Choroid plexus epithelial cell (primary cell): ENCODE data around the gene ACOX2.
A peak's percentile ranks its signal among the peaks of the same experiment; 100 is the strongest.

Source experiments
- DNase-seq: peaks from one replicate; pipeline ENCODE4 v3.0.0-alpha.2; 2010; ENCODE audit warnings: low read depth
- H3K4me3 ChIP-seq: 2 replicates; pipeline ENCODE4 v1.5.1; 2011; ENCODE audit warnings: low read depth, mild to moderate bottlenecking, control low read depth, low read length, moderate library complexity
- TF ChIP-seq, protein P1 (sequence below): conservative IDR thresholded peaks from 2 replicates; pipeline ENCODE4 v1.5.1; 2011; ENCODE audit warnings: low read depth, mild to moderate bottlenecking, control low read depth, inconsistent platforms, low read length, moderate library complexity

ACOX2 gene

DNA sequence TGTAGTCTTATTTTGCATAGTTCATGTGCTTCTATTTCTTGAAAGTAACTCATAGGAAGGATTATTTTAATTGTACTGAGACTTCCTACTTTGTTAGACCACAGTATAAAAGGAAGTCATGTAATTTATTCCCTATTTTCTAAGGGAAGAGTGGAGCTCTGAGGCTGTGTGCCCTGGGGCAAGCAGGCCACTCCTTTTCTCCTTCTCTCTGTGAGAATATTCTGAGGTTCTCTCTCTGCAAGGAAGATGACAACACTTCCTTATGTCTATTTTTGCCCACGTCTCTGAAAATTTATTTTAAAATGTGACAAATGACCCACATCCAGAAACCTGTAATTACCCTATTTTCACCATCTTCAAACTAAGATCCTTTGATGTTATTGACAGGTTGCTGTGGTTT is 34.1 kb downstream of the ACOX2 start:
- TF ChIP-seq, protein P1, sequence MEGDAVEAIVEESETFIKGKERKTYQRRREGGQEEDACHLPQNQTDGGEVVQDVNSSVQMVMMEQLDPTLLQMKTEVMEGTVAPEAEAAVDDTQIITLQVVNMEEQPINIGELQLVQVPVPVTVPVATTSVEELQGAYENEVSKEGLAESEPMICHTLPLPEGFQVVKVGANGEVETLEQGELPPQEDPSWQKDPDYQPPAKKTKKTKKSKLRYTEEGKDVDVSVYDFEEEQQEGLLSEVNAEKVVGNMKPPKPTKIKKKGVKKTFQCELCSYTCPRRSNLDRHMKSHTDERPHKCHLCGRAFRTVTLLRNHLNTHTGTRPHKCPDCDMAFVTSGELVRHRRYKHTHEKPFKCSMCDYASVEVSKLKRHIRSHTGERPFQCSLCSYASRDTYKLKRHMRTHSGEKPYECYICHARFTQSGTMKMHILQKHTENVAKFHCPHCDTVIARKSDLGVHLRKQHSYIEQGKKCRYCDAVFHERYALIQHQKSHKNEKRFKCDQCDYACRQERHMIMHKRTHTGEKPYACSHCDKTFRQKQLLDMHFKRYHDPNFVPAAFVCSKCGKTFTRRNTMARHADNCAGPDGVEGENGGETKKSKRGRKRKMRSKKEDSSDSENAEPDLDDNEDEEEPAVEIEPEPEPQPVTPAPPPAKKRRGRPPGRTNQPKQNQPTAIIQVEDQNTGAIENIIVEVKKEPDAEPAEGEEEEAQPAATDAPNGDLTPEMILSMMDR: no peak
- no peak overlapping the region for H3K4me3 ChIP-seq
- DNase-seq: no peak

DNA sequence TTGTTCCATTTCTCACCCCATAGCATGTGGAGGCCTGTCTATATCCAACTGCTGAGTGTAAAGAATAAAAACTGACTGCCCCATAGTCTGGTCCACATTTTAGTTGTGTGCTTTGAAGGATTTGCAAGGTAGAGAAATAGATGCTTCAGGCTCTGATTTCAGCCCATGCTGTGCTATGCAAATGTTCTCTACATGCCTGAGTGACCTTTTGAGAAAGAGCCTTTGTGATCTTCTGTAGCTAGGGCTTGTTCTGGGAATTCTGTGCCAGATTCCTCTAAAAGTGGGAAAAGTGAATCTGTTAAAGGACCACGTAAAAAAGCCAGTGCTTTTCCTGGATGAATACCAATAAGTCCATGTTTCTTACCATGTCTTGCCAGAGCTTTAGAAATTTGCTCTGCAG is 39.9 kb downstream of the ACOX2 start:
- TF ChIP-seq, protein P1: no peak
- peak; percentile 58 for DNase-seq
- H3K4me3 ChIP-seq: no peak overlapping the region

DNA sequence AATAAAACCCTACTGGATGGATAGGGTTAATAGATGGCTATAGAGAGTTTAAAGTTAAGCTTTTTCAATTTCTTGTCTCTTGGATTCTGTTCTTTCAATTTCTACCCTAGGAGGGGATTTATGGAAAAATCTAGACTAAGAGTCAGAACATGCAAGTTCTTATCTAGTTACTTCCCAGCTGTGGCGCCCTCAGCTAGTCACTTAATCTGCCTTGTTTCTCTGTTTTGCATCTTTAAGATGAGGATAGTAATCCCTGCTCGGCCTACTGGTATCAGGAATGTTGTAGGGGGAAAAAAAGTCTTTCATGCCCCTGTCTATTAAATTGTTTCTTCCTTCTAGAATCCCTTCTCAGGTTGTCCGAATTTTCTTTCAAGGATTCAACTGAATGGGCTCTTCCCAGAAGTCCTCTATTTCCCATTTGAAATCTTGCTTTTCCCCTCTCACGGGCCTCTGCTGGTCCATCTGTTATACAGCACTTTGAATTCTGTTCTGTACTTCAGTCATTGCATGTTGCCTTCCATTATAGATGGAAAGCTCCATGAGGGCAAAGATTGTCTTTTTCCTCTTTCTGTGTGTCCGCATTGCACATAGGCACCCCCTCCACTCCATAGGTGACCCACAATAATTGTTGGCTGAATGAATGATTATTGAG is 40.7 kb downstream of the ACOX2 start:
- DNase-seq: no peak
- no peak overlapping the region for H3K4me3 ChIP-seq
- TF ChIP-seq, protein P1: no peak

DNA sequence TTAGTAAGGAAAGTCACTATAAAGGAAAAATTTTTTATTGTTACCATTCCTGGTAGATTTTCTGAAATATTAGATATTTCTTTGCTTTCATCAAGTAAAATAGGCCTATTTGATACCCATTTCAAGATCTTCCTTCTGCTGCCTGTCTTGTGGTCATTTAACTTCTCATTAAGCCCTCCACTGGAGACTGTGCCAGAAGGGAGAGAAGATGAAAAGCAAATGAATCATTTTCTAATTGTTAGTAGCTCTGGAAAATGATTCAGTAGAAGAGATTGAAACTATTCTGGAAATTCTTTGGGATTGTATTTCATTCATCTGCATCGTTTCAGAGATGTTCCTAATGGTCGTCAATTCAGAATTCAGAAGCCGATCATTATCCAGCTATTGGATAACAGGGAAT is 41.9 kb downstream of the ACOX2 start:
- no peak for DNase-seq
- TF ChIP-seq, protein P1: no peak
- no peak overlapping the region for H3K4me3 ChIP-seq

DNA sequence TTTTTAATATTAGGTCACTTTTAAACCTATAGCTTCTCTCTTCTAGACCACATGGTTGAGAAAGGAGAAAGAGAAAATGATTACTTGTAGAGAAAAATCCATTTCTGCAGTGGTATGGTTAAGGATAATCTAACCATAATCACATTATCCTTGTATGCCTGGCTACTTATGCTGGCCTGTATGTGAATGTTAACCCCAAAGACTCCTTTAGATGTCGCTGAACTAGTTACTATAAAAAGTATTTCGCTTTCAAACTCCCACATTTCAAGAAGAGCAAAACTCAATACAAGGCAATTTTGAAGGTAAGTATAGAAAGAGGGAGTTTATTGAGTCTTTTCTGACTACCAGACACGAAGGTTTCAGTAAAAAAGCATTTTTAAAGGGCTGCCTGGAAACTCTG is 42.9 kb downstream of the ACOX2 start:
- TF ChIP-seq, protein P1: no peak
- DNase-seq: no peak
- H3K4me3 ChIP-seq: no peak overlapping the region

DNA sequence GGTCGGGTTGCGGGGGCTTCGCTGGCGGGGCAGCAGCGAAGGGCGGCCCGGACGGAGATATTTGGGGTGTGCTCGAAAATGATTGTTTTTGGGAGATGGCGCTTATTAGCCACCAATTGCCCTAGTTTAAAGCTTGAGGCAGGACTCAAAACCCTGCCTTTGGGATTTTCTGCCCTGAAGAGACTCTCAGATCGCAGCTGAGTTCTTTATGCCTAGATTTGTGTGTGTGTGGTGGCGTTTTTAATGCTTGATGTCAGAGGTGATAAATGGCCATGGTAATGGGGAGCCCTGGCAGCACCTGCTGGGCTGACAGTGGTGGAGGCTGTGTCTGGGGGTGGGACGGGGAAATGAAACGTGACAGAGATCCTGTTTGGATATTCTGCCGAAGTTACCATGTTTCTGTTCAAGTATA is 44.5 kb downstream of the ACOX2 start:
- TF ChIP-seq, protein P1: no peak
- DNase-seq: no peak
- peak overlapping the region; percentile 72 for H3K4me3 ChIP-seq

DNA sequence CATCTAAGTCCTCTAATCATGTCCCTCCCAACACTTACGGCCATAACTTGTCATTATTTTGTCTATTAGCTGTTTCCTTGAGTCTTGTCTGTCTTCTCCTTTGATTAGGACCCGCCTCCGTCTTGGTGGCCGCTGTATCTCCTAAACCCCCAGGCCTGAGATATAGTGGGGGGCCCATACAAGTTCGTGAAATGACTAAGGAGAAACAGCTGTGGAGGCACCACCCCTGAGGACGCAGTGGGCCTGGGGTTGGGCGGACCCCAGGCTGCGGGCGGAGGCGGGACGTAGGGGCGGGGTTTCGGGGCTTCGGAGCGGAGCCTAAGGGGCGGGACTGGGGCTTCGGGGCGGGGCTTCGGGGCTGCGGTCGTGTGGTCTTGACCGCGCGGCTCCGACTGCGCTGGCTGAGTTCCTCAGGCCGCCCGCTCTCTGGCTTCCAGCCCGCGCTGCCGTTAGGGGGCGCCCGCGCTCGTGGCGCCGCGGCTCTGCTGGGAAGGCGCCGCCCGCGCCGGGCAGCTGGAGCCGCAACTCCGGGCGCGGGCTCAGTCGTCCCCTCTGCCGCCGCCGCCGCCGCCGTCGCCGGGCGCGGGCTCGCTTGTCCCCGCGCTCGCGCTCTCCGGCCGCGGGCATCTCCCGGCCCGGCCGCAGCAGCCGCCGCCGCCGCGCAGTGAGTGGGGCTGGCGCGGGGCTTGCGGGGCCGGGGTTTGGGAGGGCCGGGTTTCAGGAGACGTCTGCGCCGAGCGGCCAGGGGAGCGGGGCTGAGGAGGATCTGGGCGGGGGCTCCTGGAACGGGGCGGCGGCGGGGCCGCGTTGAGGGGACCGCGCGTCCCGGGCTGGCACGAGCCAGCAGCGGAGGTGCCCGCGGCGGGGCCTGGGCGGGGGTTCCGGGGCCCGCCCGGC is 45.2 kb downstream of the ACOX2 start, which contains the start of gene KCTD6:
TSS of gene KCTD6 (plus strand) at position 591 of the 897 bp plus-strand sequence. CDS start 6,660 bp downstream, outside the sequence.
- peak; percentile 96 for DNase-seq
- TF ChIP-seq, protein P1: peak; percentile 56
- peak within 1 kb of the TSS; percentile 72 for H3K4me3 ChIP-seq
